HepG2 (cell line): ENCODE measurements around the gene PANX1. TPM values are rescaled to one million over a fixed set of nuclear protein-coding genes. Genes with fewer than 3 reads are reported as not detected.

Experiments
- DPF2 ChIP-seq: sonication (generic); formaldehyde crosslinking; IDR thresholded peaks from 2 replicates; pipeline ENCODE4 v1.4.0; 2020; ENCODE audit warnings: mild to moderate bottlenecking, low read depth, missing genetic modification reagents, borderline replicate concordance
- FOXP4 ChIP-seq: sonication (generic); formaldehyde crosslinking; IDR thresholded peaks from 2 replicates; pipeline ENCODE4 v1.4.0; 2020; ENCODE audit warnings: missing genetic modification reagents
- HNF1A ChIP-seq, 2 experiments: sonication (generic) in 1 of 2; formaldehyde crosslinking in 1 of 2; IDR thresholded peaks; 2 replicates each; pipeline versions ENCODE4 v1.4.0 to v1.6.1; 2016 to 2020; ENCODE audit warnings: borderline replicate concordance in 1 of 2, low read depth in 1 of 2, mild to moderate bottlenecking in 1 of 2, missing genetic modification reagents in 1 of 2
- HNF4G ChIP-seq, 2 experiments: sonication (generic) in 1 of 2; formaldehyde crosslinking in 1 of 2; IDR thresholded peaks; 2 replicates each; pipeline versions ENCODE4 v1.4.0 to v1.6.1; 2011 to 2020; ENCODE audit warnings: borderline replicate concordance in 2 of 2, low read depth in 2 of 2, mild to moderate bottlenecking in 2 of 2, low read length in 1 of 2, missing genetic modification reagents in 1 of 2, moderate library complexity in 1 of 2
- KDM6A ChIP-seq: IDR thresholded peaks from 2 replicates; pipeline ENCODE4 v1.6.1; 2016; ENCODE audit warnings: low read depth
- KLF16 ChIP-seq, 2 experiments: sonication (generic) in 1 of 2; formaldehyde crosslinking in 1 of 2; IDR thresholded peaks; 2 replicates each; pipeline versions ENCODE4 v1.6.1 to v1.8.0; 2016 to 2023; ENCODE audit warnings: missing genetic modification reagents in 2 of 2, missing compliant biosample characterization in 1 of 2
- NFIC ChIP-seq: IDR thresholded peaks from 2 replicates; pipeline ENCODE4 v1.6.1; 2012; ENCODE audit warnings: mild to moderate bottlenecking, low read length, inconsistent platforms
- SOX5 ChIP-seq: IDR thresholded peaks from 2 replicates; pipeline ENCODE4 v1.6.1; 2016; ENCODE audit warnings: borderline replicate concordance
- SOX6 ChIP-seq, 2 experiments: fragments of 450-650 bp in 1 of 2; sonication (generic) in 1 of 2; formaldehyde crosslinking in 1 of 2; IDR thresholded peaks; 2 replicates each; pipeline versions ENCODE4 v1.4.0 to v1.6.1; 2017 to 2020; ENCODE audit warnings: antibody characterized with exemption in 1 of 2, mild to moderate bottlenecking in 1 of 2, missing genetic modification reagents in 1 of 2
- SP5 ChIP-seq: IDR thresholded peaks from 2 replicates; pipeline ENCODE4 v1.6.1; 2016; ENCODE audit warnings: low read depth, borderline replicate concordance
- SPEN ChIP-seq: sonication (generic); formaldehyde crosslinking; IDR thresholded peaks from 2 replicates; pipeline ENCODE4 v1.5.1; 2020; ENCODE audit warnings: low read depth, mild to moderate bottlenecking, missing genetic modification reagents
- TBX2 ChIP-seq: sonication (generic); formaldehyde crosslinking; IDR thresholded peaks from 2 replicates; pipeline ENCODE4 v1.5.0; 2020; ENCODE audit warnings: missing genetic modification reagents, mild to moderate bottlenecking, borderline replicate concordance
- ZBTB21 ChIP-seq: sonication (generic); formaldehyde crosslinking; IDR thresholded peaks from 2 replicates; pipeline ENCODE4 v1.4.0; 2020; ENCODE audit warnings: missing genetic modification reagents
- ZNF605 ChIP-seq: sonication (generic); formaldehyde crosslinking; IDR thresholded peaks from 2 replicates; pipeline ENCODE4 v1.8.0; 2022; ENCODE audit warnings: mild to moderate bottlenecking, missing genetic modification reagents
- ZNF609 ChIP-seq: sonication (generic); formaldehyde crosslinking; IDR thresholded peaks from 2 replicates; pipeline ENCODE4 v1.4.0; 2020; ENCODE audit warnings: mild to moderate bottlenecking, missing genetic modification reagents, borderline replicate concordance
- ZNF790 ChIP-seq: sonication (generic); formaldehyde crosslinking; IDR thresholded peaks from 2 replicates; pipeline ENCODE4 v1.8.0; 2022; ENCODE audit warnings: missing genetic modification reagents, mild to moderate bottlenecking, borderline replicate concordance
- ZSCAN20 ChIP-seq: sonication (generic); formaldehyde crosslinking; IDR thresholded peaks from 2 replicates; pipeline ENCODE4 v1.4.0; 2020; ENCODE audit warnings: missing genetic modification reagents, mild to moderate bottlenecking, borderline replicate concordance
- polyA plus RNA-seq, 8 experiments: library from polyadenylated mRNA; depleted of rRNA in 3 of 8; stranded (reverse) in 7 of 8; unstranded in 1 of 8; fragments of >200 nt; fragmentation: Illumina TruSeq in 4 of 8; extraction: Trizol in 4 of 8; gene quantifications; 2 replicates each; pipeline versions ENCODE4 v1.2.1 to v1.2.3, GENCODE V29; 2011 to 2016; ENCODE audit warnings: low read depth in 4 of 8, missing spikeins in 1 of 8, mixed read lengths in 1 of 8; ENCODE audit not compliant: insufficient read depth in 1 of 8
- total RNA-seq, 5 experiments: library from RNA; depleted of rRNA; stranded (reverse); fragments of >200 nt; fragmentation: Illumina TruSeq; extraction: Trizol; gene quantifications; 2 replicates each; pipeline ENCODE4 v1.2.3, GENCODE V29; 2016; ENCODE audit warnings: low read depth in 1 of 5

The PANX1 gene
- total and polyA plus RNA-seq, 2 of the 13 experiments (the other 11 are each of a cell fraction or from before 2014, with no cell fraction given), result 8.3 to 24.8 TPM

GRCh38 chr11:94201004-94201465, 72.4 kb downstream of the PANX1 start (continued):
- TF ChIP-seq SPEN (peak; percentile 23; the same call in 1 of the 2 replicates), SOX6 (IDR thresholded peaks at IDR 0.05) (no peak), SOX6 (CRISPR knock-in tag; IDR thresholded peaks at IDR 0.05) (peak; percentile 74), KDM6A (CRISPR knock-in tag) (peak; percentile 30; the same call in 1 of the 2 replicates), ZSCAN20 (no peak), TBX2 (CRISPR knock-in tag) (peak; percentile 30; the same call in 1 of the 2 replicates), ZNF605 (CRISPR knock-in tag) (0 out of 2 replicates have a peak, but pooled peaks have one; percentile 27), ZNF609 (CRISPR knock-in tag) (peak; percentile 45; the same call in 1 of the 2 replicates), ZBTB21 (CRISPR knock-in tag) (peak; percentile 66; the same call in 1 of the 2 replicates), NFIC (peak; percentile 45; the same call in 1 of the 2 replicates), DPF2 (CRISPR knock-in tag) (no peak; the same call in 1 of the 2 replicates), HNF4G (IDR thresholded peaks at IDR 0.05; ENCODE audit: borderline replicate concordance, low read depth, low read length) (0 out of 2 replicates have a peak, but pooled peaks have one; percentile 13), HNF4G (CRISPR knock-in tag; IDR thresholded peaks at IDR 0.05; ENCODE audit: borderline replicate concordance, low read depth) (no peak), KLF16 (CRISPR knock-in tag; IDR thresholded peaks at IDR 0.05) (peak in 1 of 2 experiments; percentile 34; a peak in 1 of 4 replicates), ZNF790 (CRISPR knock-in tag) (no peak), SOX5 (peak; percentile 64; the same call in 1 of the 2 replicates), FOXP4 (CRISPR knock-in tag) (peak; percentile 75), HNF1A (IDR thresholded peaks at IDR 0.05; ENCODE audit: low read depth) (peak; percentile 94), HNF1A (CRISPR knock-in tag; IDR thresholded peaks at IDR 0.05; ENCODE audit: borderline replicate concordance) (peak; percentile 91; the same call in 1 of the 2 replicates), SP5 (CRISPR knock-in tag) (peak; percentile 22; the same call in 1 of the 2 replicates)
